Tibial nerve (tissue), 4 donors: Measurements from ENCODE around the gene KBTBD13. TPM values are rescaled to one million over a fixed set of nuclear protein-coding genes. Genes with fewer than 3 reads are reported as not detected.

Source experiments
- DNase-seq, 2 donors: peaks; one replicate each; pipeline ENCODE4 v3.0.0-alpha.2; 2019; ENCODE audit warnings: low spot score in 2 of 2
- H3K27ac ChIP-seq, 4 donors: fragments of 200-600 bp; sonication (generic) in 3 of 4; one replicate each; pipeline ENCODE4 v1.5.1; 2017 to 2019; ENCODE audit warnings: mild to moderate bottlenecking in 1 of 4
- H3K27me3 ChIP-seq, 2 donors: fragments of 200-600 bp; sonication (generic) in 1 of 2; one replicate each; pipeline versions ENCODE4 v1.5.1 to v1.6.0; 2017 to 2019
- H3K36me3 ChIP-seq, 3 donors: fragments of 200-600 bp; sonication (generic); one replicate each; pipeline ENCODE4 v1.5.1; 2018 to 2019
- H3K4me1 ChIP-seq, 4 donors: fragments of 200-600 bp; sonication (generic) in 3 of 4; one replicate each; pipeline ENCODE4 v1.5.1; 2017 to 2019
- H3K4me3 ChIP-seq, 4 donors: fragments of 200-600 bp; sonication (generic) in 3 of 4; one replicate each; pipeline ENCODE4 v1.5.1; 2017 to 2019; ENCODE audit warnings: mild to moderate bottlenecking in 1 of 4, moderate library complexity in 1 of 4
- H3K9me3 ChIP-seq, 4 donors: fragments of 200-600 bp; sonication (generic) in 3 of 4; one replicate each; pipeline ENCODE4 v1.5.1; 2017 to 2019
- EP300 ChIP-seq, 2 donors: sonication (generic); formaldehyde crosslinking; IDR thresholded peaks; one replicate each; pipeline ENCODE4 v1.6.1; 2017; ENCODE audit warnings: antibody characterized with exemption in 2 of 2, mild to moderate bottlenecking in 1 of 2
- POLR2A ChIP-seq, 2 donors: fragments of 450-650 bp; IDR thresholded peaks; one replicate each; pipeline ENCODE4 v1.6.1; 2017; ENCODE audit warnings: antibody characterized with exemption in 2 of 2, mild to moderate bottlenecking in 2 of 2, moderate library complexity in 2 of 2
- WGBS, 2 donors: methylation state at CpG; one replicate each; pipeline ENCODE4 v1.1.5; 2018; 5-methylcytosine and 5-hydroxymethylcytosine counted together
- total RNA-seq, 4 donors: library from RNA; depleted of rRNA; stranded (reverse); fragments of >200 nt; gene quantifications; one replicate each; pipeline ENCODE4 v1.1.0, GENCODE V29; 2016
- TF ChIP-seq, protein P1 (sequence below), 5 experiments: fragments of 200-600 bp in 3 of 5; fragments of 450-650 bp in 2 of 5; sonication (generic) in 3 of 5; IDR thresholded peaks; one replicate each; pipeline ENCODE4 v1.5.1; 2016 to 2019; ENCODE audit warnings: antibody characterized with exemption in 5 of 5, mild to moderate bottlenecking in 3 of 5, moderate library complexity in 2 of 5

The KBTBD13 gene
- total RNA-seq, 4 donors from 2014 or later: not detected

- Histone ChIP-seq H3K27me3 (no peaks in the 10 kb centered on the region), H3K27ac (peak overlapping the region; percentile 68 to 95 (median 86)), H3K4me3 (no peak overlapping the region), H3K4me1 (peaks cover 0 to 98% (median 67%) of the 10 kb centered on the region in 4 donors), H3K9me3 (no peaks in the 10 kb centered on the region), H3K36me3 (peaks cover 0 to 8% (median 0%) of the 10 kb centered on the region in 3 donors)
- WGBS, 2 donors: 39 to 55% methylated on average over 6 of the region's 6 CpGs
- DNase-seq: peak in 1 of 2 donors; percentile 44
- TF ChIP-seq, protein P1, sequence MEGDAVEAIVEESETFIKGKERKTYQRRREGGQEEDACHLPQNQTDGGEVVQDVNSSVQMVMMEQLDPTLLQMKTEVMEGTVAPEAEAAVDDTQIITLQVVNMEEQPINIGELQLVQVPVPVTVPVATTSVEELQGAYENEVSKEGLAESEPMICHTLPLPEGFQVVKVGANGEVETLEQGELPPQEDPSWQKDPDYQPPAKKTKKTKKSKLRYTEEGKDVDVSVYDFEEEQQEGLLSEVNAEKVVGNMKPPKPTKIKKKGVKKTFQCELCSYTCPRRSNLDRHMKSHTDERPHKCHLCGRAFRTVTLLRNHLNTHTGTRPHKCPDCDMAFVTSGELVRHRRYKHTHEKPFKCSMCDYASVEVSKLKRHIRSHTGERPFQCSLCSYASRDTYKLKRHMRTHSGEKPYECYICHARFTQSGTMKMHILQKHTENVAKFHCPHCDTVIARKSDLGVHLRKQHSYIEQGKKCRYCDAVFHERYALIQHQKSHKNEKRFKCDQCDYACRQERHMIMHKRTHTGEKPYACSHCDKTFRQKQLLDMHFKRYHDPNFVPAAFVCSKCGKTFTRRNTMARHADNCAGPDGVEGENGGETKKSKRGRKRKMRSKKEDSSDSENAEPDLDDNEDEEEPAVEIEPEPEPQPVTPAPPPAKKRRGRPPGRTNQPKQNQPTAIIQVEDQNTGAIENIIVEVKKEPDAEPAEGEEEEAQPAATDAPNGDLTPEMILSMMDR (IDR thresholded peaks at IDR 0.05): no peak
- TF ChIP-seq EP300 (IDR thresholded peaks at IDR 0.05): peak in 1 of 2 donors; percentile 60
These were observed 15.7 kb upstream of the KBTBD13 start for GRCh38 chr15:65060641-65061397.

DNA sequence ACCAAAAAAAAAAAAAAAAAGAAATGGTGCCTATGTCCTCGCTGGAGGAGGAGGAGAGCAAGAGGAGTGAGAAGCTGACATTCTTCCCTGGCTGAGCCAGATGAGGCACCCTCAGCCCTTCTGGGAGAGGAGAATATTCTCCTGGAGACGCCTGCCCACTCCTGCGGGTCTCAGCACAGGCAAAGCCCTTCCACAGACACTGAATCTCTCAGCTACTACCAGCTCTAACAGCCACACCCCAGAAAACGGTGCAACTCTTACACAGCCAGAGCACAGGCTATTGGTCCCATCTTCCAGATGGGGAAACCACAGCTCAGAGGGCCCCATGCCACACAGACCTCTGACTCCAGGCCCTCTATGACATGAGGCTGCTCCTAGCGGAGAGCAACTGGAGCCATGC lies 14.5 kb upstream of the KBTBD13 start:
- 54 to 66% methylated on average over 5 of the region's 5 CpGs for WGBS, 2 donors
- no peak overlapping the region for H3K4me3 ChIP-seq
- peaks cover 0 to 86% (median 58%) of the 10 kb centered on the region in 4 donors for H3K4me1 ChIP-seq

DNA sequence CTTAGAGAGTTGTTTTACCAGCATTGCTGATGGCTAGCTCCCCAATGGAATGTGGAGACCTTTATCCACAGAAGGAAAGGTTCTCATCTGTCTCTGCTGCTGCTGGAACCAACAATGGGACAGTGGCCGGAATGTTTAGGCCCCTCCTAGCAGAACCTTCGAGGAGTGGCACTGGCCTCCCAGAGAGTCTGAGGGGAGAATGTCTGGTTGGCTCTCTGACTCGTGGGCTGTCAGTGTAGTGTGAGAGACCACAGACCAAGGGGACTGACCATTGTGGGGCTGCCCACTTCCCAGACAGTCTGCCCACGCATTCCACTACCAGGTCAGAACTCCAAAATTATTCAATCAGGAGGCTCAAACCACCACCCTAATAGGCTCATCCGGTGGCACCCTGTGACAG lies 13.8 kb upstream of the KBTBD13 start:
- Histone ChIP-seq H3K9me3 (no peaks in the 10 kb centered on the region), H3K4me3 (no peak overlapping the region), H3K4me1 (peaks cover 0 to 79% (median 54%) of the 10 kb centered on the region in 4 donors), H3K36me3 (peaks cover 0 to 7% (median 0%) of the 10 kb centered on the region in 3 donors), H3K27me3 (no peaks in the 10 kb centered on the region), H3K27ac (peak overlapping the region; percentile 5 to 95 (median 81))
- 51 to 73% methylated on average over 5 of the region's 5 CpGs for WGBS, 2 donors
- TF ChIP-seq, protein P1 (IDR thresholded peaks at IDR 0.05): no peak
- TF ChIP-seq EP300 (IDR thresholded peaks at IDR 0.05) (no peak), POLR2A (IDR thresholded peaks at IDR 0.05) (no peak)
- DNase-seq: no peak

More for the DNA sequence above, 14.5 kb upstream of the KBTBD13 start:
- TF ChIP-seq, protein P1 (IDR thresholded peaks at IDR 0.05): no peak
- DNase-seq: no peak
- H3K9me3 ChIP-seq: no peaks in the 10 kb centered on the region
- peak overlapping the region; percentile 5 to 95 (median 81) for H3K27ac ChIP-seq
- peaks cover 0 to 8% (median 0%) of the 10 kb centered on the region in 3 donors for H3K36me3 ChIP-seq
- H3K27me3 ChIP-seq: no peaks in the 10 kb centered on the region

GRCh38 chr15:65066001-65066634 lies 10.4 kb upstream of the KBTBD13 start:
- peaks cover 0 to 77% (median 41%) of the 10 kb centered on the region in 4 donors for H3K4me1 ChIP-seq
- no peaks in the 10 kb centered on the region for H3K36me3 ChIP-seq
- 34 to 58% methylated on average over 3 of the region's 3 CpGs for WGBS, 2 donors
- TF ChIP-seq EP300 (IDR thresholded peaks at IDR 0.05): no peak
- TF ChIP-seq, protein P1 (IDR thresholded peaks at IDR 0.05): no peak
- no peak for TF ChIP-seq POLR2A (IDR thresholded peaks at IDR 0.05)
- DNase-seq: no peak
- H3K9me3 ChIP-seq: no peaks in the 10 kb centered on the region
- H3K27ac ChIP-seq: peak overlapping the region; percentile 64 to 95 (median 90)
- H3K27me3 ChIP-seq: no peaks in the 10 kb centered on the region
- H3K4me3 ChIP-seq: peak overlapping the region; percentile 47 to 81 (median 52)
